ENCODE results near the gene ECEL1.

- TF ChIP-seq, protein P1, sequence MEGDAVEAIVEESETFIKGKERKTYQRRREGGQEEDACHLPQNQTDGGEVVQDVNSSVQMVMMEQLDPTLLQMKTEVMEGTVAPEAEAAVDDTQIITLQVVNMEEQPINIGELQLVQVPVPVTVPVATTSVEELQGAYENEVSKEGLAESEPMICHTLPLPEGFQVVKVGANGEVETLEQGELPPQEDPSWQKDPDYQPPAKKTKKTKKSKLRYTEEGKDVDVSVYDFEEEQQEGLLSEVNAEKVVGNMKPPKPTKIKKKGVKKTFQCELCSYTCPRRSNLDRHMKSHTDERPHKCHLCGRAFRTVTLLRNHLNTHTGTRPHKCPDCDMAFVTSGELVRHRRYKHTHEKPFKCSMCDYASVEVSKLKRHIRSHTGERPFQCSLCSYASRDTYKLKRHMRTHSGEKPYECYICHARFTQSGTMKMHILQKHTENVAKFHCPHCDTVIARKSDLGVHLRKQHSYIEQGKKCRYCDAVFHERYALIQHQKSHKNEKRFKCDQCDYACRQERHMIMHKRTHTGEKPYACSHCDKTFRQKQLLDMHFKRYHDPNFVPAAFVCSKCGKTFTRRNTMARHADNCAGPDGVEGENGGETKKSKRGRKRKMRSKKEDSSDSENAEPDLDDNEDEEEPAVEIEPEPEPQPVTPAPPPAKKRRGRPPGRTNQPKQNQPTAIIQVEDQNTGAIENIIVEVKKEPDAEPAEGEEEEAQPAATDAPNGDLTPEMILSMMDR (IDR thresholded peaks at IDR 0.05): no peak
- no peak for TF ChIP-seq POLR2A (IDR thresholded peaks at IDR 0.05)
Observed at GRCh38 chr2:232519581-232520438, 32.2 kb upstream of the ECEL1 start, which contains the start of gene PRSS56.
